NCI-H774 (cell line): Measurements from ENCODE around the gene CTSA.

Experiments
- DNase-seq: peaks from one replicate; lab custom pipeline; 2025; lab: John Stamatoyannopoulos, UW

CTSA gene

DNA sequence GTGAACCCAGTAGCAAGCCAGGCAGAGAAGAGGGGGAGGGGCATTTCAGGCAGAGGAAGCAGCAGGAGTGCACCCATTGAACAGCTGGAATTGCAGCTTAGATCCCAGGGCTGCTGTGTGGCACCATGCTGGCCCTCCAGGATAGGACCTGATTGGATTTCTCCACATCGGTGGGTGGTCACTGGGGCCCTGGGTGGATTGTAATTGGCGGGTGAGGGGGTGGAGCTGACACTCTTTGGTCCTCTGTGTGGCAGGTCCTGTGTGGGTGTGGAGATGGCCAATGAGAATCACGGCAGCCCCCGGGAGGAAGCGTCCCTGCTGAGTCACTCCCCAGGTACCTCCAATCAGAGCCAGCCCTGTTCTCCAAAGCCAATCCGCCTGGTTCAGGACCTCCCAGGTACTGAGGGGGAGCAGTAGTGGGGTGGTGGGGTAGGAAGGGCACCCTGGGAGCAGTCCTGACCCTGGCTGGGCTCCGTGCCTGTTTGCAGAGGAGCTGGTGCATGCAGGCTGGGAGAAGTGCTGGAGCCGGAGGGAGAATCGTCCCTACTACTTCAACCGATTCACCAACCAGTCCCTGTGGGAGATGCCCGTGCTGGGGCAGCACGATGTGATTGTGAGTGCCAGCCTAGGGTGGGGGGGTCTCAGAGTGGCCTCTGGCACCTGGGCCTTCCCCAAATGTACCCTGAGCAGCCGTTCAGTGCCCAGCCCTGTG, 47.7 kb downstream of the CTSA start:
- DNase-seq, result no peak

DNA sequence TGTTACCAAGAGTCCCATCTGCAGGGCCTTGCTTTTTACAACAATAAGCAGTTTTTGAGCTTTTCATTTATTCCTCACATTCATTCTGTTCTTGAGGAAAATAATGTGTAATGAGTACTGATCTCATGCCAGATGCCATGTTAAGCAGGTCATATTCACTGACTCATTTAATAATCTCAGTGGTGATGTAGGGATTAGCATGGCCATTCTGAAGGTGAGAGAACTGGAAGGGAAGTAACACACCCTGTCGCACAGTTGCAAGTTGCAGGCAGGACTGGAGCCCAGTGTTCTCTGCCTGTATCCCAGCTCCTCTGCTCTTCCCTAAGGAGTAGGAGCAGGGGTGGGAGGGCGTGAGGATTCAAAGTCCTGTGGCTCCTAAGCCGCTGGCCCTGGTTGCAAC, 48.9 kb downstream of the CTSA start:
- no peak for DNase-seq

DNA sequence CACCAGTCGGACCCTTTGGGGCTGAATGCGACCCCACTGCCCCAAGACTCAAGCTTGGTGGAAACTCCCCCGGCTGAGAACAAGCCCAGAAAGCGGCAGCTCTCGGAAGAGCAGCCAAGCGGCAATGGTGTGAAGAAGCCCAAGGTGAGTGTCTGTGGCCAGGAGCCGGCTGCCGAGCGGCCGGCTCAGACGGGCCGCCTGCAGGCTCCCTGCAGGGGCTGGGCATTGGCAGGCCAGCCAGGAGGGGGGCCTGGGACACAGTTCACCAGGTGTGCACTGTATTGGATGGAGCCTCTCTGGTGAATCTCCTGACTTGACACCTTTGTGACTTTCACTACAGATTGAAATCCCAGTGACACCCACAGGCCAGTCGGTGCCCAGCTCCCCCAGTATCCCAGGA, 49.3 kb downstream of the CTSA start:
- DNase-seq, result no peak

DNA sequence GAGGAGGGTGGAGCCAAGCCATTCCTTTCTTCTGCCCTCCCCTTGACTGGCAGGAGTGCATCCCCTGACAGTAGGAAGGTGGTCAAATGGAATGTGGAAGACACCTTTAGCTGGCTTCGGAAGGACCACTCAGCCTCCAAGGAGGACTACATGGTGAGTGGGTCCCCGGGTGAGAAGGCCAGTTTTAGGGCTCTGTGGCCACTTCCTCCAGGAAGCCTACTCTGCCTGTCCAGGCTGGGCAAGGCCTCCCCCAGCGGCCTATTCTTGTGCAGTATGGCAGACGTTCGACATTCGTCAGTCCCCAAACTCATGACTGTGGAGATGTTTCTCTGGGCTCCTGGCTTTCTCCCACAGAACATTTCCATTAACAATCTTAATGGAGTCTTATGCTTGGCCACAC, 52.5 kb downstream of the CTSA start:
- DNase-seq, result no peak

DNA sequence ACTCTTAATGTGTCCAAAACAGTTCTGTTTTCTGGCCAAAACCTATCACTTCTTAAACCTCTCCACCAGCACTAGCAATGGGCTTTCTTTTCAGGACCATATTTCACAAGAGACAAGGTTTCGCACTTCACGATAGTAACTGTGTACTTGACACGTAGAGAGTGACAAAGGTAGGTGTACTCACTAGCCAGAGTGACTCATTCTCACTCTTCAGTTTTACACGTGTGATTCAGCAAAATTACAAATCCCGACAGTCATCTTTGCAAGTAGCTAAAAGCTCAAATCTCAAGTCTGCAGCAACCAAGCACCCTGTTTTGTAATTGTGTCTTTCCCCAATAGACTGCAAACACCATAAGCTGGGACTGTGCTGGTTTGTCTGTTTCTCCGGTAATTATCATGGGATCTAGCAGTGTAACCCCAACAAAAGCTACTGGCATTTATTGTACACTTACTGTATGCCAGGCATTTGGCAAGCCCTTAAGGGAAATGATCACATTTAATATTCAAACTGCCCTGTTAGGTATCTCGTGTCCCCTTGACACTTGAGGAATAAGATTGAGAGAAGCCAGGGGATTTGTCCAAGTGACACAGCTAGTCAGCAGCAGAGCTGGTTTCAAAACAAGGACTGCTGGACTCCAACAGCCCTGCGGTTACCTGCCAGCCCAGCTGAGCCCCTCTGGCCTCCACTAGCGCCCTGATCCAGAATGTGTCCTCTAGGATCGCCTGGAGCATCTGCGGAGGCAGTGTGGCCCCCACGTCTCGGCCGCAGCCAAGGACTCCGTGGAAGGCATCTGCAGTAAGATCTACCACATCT, 53.2 kb downstream of the CTSA start:
- no peak for DNase-seq

DNA sequence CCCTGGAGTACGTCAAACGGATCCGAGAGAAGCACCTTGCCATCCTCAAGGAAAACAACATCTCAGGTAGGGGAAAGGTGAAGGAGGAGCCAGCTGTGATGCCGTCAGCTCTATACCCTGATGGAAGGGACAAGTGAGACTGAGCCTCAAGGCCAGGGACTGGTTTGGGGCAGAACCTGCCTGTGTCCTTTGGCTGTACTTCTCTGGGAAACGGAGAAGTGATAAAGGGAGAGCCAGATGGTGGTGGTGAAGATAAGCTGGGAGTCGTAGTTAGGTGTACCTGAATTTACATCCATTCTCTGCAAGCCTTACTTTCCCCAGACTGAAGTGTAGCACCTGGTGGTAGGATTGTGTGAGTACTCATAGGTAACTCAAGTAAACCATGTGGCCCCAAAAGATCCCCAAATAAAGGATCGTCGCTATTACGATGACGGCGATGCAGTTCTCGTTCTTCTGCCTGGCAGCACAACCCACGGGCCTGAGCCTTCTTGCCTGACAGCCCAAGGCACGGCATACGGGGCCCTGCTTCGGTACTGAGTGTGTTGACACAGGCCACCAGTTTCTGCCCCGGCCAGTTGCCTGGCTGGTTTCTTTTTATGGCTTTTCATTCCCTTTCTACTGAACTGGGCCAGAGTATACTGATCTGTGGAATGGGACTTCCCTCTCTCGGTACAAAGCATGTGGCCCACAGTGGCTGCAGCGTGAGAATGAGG, 54.0 kb downstream of the CTSA start:
- no peak for DNase-seq

DNA sequence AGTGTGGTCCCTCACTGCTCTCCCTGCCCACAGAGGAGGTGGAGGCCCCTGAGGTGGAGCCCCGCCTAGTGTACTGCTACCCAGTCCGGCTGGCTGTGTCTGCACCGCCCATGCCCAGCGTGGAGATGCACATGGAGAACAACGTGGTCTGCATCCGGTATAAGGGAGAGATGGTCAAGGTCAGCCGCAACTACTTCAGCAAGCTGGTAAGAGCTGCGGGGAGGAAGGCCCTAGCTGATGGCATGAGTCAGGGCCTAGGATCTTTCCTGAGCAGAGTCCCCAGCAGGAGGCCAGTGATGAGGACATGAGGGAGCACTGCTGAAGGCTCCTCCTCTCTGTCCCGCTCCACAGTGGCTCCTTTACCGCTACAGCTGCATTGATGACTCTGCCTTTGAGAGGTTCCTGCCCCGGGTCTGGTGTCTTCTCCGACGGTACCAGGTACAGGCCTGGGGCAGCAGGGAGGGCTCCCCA, 54.6 kb downstream of the CTSA start:
- DNase-seq, result no peak

DNA sequence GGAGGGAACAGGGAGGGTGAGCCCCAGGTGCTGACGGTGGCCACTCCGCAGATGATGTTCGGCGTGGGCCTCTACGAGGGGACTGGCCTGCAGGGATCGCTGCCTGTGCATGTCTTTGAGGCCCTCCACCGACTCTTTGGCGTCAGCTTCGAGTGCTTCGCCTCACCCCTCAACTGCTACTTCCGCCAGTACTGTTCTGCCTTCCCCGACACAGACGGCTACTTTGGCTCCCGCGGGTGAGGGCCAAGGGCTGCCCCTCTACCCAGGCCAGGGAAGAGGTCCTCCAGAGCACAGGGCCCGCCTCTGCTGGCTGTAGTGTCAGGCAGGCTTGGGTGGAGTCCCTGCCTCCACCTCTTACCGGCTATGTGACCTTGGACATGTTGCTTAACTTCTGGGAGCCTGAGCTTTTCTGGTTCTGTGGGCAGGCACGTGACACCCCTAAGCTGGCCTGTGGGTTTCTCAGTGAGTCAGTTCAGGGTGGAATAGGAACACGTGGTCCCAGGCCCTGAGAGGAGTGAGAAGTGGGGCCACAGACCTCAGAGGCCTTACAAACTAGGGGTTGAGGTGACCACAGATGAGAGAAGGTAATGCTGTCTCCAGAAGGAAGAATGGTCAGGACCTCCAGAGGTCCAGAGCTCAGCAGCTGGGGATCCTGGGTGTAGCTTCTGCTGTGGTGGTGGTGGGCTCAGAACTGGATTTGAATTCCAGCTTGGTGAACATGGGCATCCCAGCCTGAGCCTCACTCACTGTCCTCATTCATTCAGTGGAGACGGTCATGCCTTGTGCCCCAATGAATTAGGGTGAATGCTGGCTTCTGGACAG, 55.2 kb downstream of the CTSA start:
- DNase-seq, result no peak

DNA sequence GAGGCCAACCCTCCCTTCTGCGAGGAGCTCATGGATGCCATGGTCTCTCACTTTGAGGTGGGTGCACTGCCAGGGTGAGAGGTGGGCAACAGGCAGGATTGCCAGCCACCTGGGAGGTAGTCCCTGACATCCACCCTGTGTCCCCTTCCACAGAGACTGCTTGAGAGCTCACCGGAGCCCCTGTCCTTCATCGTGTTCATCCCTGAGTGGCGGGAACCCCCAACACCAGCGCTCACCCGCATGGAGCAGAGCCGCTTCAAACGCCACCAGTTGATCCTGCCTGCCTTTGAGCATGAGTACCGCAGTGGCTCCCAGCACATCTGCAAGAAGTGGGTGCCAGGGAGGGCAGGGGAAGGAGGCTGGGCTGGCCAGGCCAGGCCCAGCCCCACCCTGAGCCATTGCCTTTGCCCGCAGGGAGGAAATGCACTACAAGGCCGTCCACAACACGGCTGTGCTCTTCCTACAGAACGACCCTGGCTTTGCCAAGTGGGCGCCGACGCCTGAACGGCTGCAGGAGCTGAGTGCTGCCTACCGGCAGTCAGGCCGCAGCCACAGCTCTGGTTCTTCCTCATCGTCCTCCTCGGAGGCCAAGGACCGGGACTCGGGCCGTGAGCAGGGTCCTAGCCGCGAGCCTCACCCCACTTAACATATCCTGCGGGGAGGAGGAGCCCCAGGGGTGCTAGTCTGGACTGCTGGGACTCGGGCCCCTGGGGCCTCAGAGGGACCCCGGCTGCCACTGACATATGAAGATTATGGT, 56.2 kb downstream of the CTSA start:
- no peak for DNase-seq

DNA sequence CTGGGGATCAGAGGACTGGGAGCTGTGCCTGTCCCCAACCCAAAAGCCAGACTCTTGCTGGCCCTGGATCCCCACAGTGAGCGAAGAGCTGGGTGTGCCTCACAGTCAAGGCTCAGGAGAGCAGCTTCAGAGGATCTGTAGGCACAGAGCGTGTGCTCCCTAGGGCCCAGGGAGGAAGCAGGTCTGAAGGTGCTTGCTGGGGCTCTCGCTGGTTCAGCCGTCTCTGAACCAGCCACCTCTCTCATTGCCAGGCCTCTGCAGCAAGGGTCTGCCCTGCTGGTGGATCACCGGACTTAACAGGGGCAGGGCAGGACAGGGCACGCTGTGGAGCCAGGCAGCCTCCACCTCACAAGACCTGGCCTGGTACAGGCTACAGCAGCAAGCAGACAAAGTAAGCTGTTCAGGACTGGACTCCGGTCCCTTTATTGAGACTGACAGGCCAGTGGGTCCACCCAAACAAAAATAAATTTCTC, 57.2 kb downstream of the CTSA start:
- DNase-seq, result no peak
